Prostate gland (tissue), 2 donors: ENCODE measurements around the gene MCC. TPM values are rescaled to one million over a fixed set of nuclear protein-coding genes. Genes with fewer than 3 reads are reported as not detected.

ENCODE experiments used
- DNase-seq: peaks from one replicate; pipeline ENCODE4 v3.0.0-alpha.2; 2019; ENCODE audit warnings: low spot score
- H3K27ac ChIP-seq, 2 donors: fragments of 200-600 bp; sonication (generic); 2 replicates each; pipeline ENCODE4 v1.5.1; 2017 to 2019
- H3K27me3 ChIP-seq: fragments of 200-600 bp; sonication (generic); replicated peaks from 2 replicates; pipeline ENCODE4 v1.5.1; 2019; ENCODE audit not compliant: insufficient read depth
- H3K36me3 ChIP-seq, 2 donors: fragments of 200-600 bp; sonication (generic); 1 replicate in 1 of 2; 2 replicates in 1 of 2; pipeline versions ENCODE4 v1.5.1 to v1.8.1; 2017 to 2019
- H3K4me1 ChIP-seq: fragments of 200-600 bp; sonication (generic); replicated peaks from 2 replicates; pipeline ENCODE4 v1.5.1; 2019
- H3K4me3 ChIP-seq, 2 donors: fragments of 200-600 bp; sonication (generic); 2 replicates each; pipeline ENCODE4 v1.5.1; 2017 to 2019
- H3K9me3 ChIP-seq: fragments of 200-600 bp; sonication (generic); 2 replicates; pipeline ENCODE4 v1.5.1; 2017
- CTCF ChIP-seq, 4 experiments: fragments of 200-600 bp in 2 of 4; fragments of 450-650 bp in 2 of 4; sonication (generic) in 2 of 4; IDR thresholded peaks; 1 replicate in 3 of 4; 2 replicates in 1 of 4; pipeline ENCODE4 v1.5.1; 2016 to 2019; ENCODE audit warnings: antibody characterized with exemption in 4 of 4, mild to moderate bottlenecking in 2 of 4, moderate library complexity in 2 of 4
- POLR2A ChIP-seq: fragments of 450-650 bp; IDR thresholded peaks from one replicate; pipeline ENCODE4 v1.6.1; 2016; ENCODE audit warnings: antibody characterized with exemption, mild to moderate bottlenecking
- POLR2AphosphoS5 ChIP-seq: sonication (generic); formaldehyde crosslinking; IDR thresholded peaks from one replicate; pipeline ENCODE4 v1.6.1; 2017; ENCODE audit warnings: antibody characterized with exemption
- WGBS: methylation state at CpG from one replicate; pipeline ENCODE4 v1.1.5; 2018; 5-methylcytosine and 5-hydroxymethylcytosine counted together
- intact Hi-C: fragments of 100-400 bp; cut with DNase I; formaldehyde crosslinking; loops from one replicate; pipeline ENCODE4 v1.14.2; 2022
- total RNA-seq, 2 donors: library from RNA; depleted of rRNA; stranded (reverse); fragments of >200 nt; gene quantifications; one replicate each; pipeline ENCODE4 v1.1.0, GENCODE V29; 2016

Gene MCC
- total RNA-seq, 2 donors from 2014 or later = 41.5 to 54.1 TPM

- intact Hi-C loops = no loop called here
- Histone ChIP-seq H3K9me3 (no peaks in the 10 kb centered on the region), H3K4me1 (no peaks in the 10 kb centered on the region), H3K36me3 (no peaks in the 10 kb centered on the region), H3K27me3 (no peaks in the 10 kb centered on the region), H3K4me3 (no peak overlapping the region), H3K27ac (no peak overlapping the region)
- WGBS = 95% methylated on average over 2 of the region's 2 CpGs
- no peak for TF ChIP-seq POLR2A
- no peak for TF ChIP-seq POLR2AphosphoS5
- no peak for TF ChIP-seq CTCF (IDR thresholded peaks at IDR 0.05)
- DNase-seq = no peak
These were observed 487.8 kb downstream of the MCC start for GRCh38 chr5:113000466-113000865.

- 62% methylated on average over 4 of the region's 4 CpGs for WGBS
- intact Hi-C loops = loop anchor here (5.0 to 10.0 kb wide), 3 partner anchors 334 to 514 kb away; partner anchors contain the start of gene YTHDC2
- H3K27ac ChIP-seq = no peak overlapping the region
- H3K36me3 ChIP-seq = no peaks in the 10 kb centered on the region
- no peak for TF ChIP-seq POLR2AphosphoS5
- H3K27me3 ChIP-seq = no peaks in the 10 kb centered on the region
- no peak overlapping the region for H3K4me3 ChIP-seq
- no peaks in the 10 kb centered on the region for H3K4me1 ChIP-seq
- H3K9me3 ChIP-seq = no peaks in the 10 kb centered on the region
- DNase-seq = no peak
These were observed 490.0 kb downstream of the MCC start for GRCh38 chr5:112998296-112998695.

- H3K27me3 ChIP-seq = no peaks in the 10 kb centered on the region
- no peak for TF ChIP-seq POLR2A
- no peak for TF ChIP-seq CTCF (IDR thresholded peaks at IDR 0.05)
- TF ChIP-seq POLR2AphosphoS5 = no peak
- DNase-seq = no peak
- no peak overlapping the region for H3K27ac ChIP-seq
- WGBS = 89% methylated on average over 4 of the region's 4 CpGs
- no peaks in the 10 kb centered on the region for H3K36me3 ChIP-seq
- no peaks in the 10 kb centered on the region for H3K4me1 ChIP-seq
- no peak overlapping the region for H3K4me3 ChIP-seq
- H3K9me3 ChIP-seq = no peaks in the 10 kb centered on the region
- intact Hi-C loops = loop anchor here (5.0 to 10.0 kb wide), 3 partner anchors 335 to 515 kb away; partner anchors contain the start of gene YTHDC2
These were observed 491.4 kb downstream of the MCC start for GRCh38 chr5:112996830-112997374.

- intact Hi-C loops = loop anchor here (5.0 to 10.0 kb wide), 3 partner anchors 336 to 516 kb away; partner anchors contain the start of gene YTHDC2
- TF ChIP-seq CTCF (IDR thresholded peaks at IDR 0.05) (peak in 3 of 4 experiments; percentile 84 to 86 (median 84)), POLR2A (no peak), POLR2AphosphoS5 (peak; percentile 38)
- no peak overlapping the region for H3K27ac ChIP-seq
- DNase-seq = peak; percentile 65
- no peak overlapping the region for H3K4me3 ChIP-seq
- no peaks in the 10 kb centered on the region for H3K27me3 ChIP-seq
- H3K4me1 ChIP-seq = no peaks in the 10 kb centered on the region
- no peaks in the 10 kb centered on the region for H3K9me3 ChIP-seq
- H3K36me3 ChIP-seq = no peaks in the 10 kb centered on the region
- WGBS = 20% methylated on average over 7 of the region's 7 CpGs
These were observed 492.3 kb downstream of the MCC start for GRCh38 chr5:112995764-112996618.

- DNase-seq = no peak
- Histone ChIP-seq H3K27ac (no peak overlapping the region), H3K36me3 (no peaks in the 10 kb centered on the region), H3K27me3 (no peaks in the 10 kb centered on the region), H3K4me3 (no peak overlapping the region), H3K9me3 (no peaks in the 10 kb centered on the region), H3K4me1 (no peaks in the 10 kb centered on the region)
- 78% methylated on average over 4 of the region's 4 CpGs for WGBS
- intact Hi-C loops = no loop called here
- TF ChIP-seq POLR2AphosphoS5 (no peak), POLR2A (no peak), CTCF (IDR thresholded peaks at IDR 0.05) (no peak)
These were observed 502.0 kb downstream of the MCC start for GRCh38 chr5:112986224-112986623.
